HG02571 (cell line): ENCODE measurements around the gene BMS1.
"Not testable (repeated sequence)": the region's sequence is repeated elsewhere in the genome, so short reads cannot be mapped to it uniquely, and the experiment has no call there.

Experiments used
- ATAC-seq: cut with Tn5 transposase; IDR thresholded peaks from one replicate; pipeline ENCODE4 v1.9.1; 2021; ENCODE audit warnings: mild to moderate bottlenecking, moderate library complexity; ENCODE audit not compliant: unreplicated experiment

BMS1 gene

GRCh38 chr10:42782446-42783180 lies at the start of gene BMS1:
BMS1 (plus strand) TSS chr10:42782795; CDS start chr10:42784395, 1,600 bp downstream.
- peak; percentile 97 for ATAC-seq

- ATAC-seq = no peak
Measured at GRCh38 chr10:42734536-42734935, 48.1 kb upstream of the BMS1 start.

- ATAC-seq = no peak
Measured at GRCh38 chr10:42738679-42739078, 43.9 kb upstream of the BMS1 start.

GRCh38 chr10:42741536-42741935 lies 41.1 kb upstream of the BMS1 start:
- ATAC-seq = not testable (repeated sequence)

GRCh38 chr10:42743697-42744096 lies 38.9 kb upstream of the BMS1 start:
- no peak for ATAC-seq

- no peak for ATAC-seq
Measured at GRCh38 chr10:42744134-42744701, 38.4 kb upstream of the BMS1 start.

GRCh38 chr10:42753126-42753506 lies 29.5 kb upstream of the BMS1 start:
- ATAC-seq = no peak

- no peak for ATAC-seq
Measured at GRCh38 chr10:42753507-42754154, 29.0 kb upstream of the BMS1 start.

GRCh38 chr10:42754155-42755027 lies 28.2 kb upstream of the BMS1 start:
- no peak for ATAC-seq

- ATAC-seq = no peak
Measured at GRCh38 chr10:42755028-42755451, 27.6 kb upstream of the BMS1 start.

GRCh38 chr10:42755556-42756093 lies 27.0 kb upstream of the BMS1 start:
- ATAC-seq = no peak

GRCh38 chr10:42767906-42768305 lies 14.7 kb upstream of the BMS1 start:
- ATAC-seq = no peak

GRCh38 chr10:42768581-42769152 lies 13.9 kb upstream of the BMS1 start:
- no peak for ATAC-seq

- ATAC-seq = no peak
Measured at GRCh38 chr10:42769173-42769572, 13.4 kb upstream of the BMS1 start.

- no peak for ATAC-seq
Measured at GRCh38 chr10:42769673-42770072, 12.9 kb upstream of the BMS1 start.

- ATAC-seq = no peak
Measured at GRCh38 chr10:42776681-42777080, 5.9 kb upstream of the BMS1 start.

GRCh38 chr10:42780456-42780855 lies 2.1 kb upstream of the BMS1 start:
- ATAC-seq = no peak

- ATAC-seq = peak; percentile 0
Measured at GRCh38 chr10:42781893-42782445, 626 bp upstream of the BMS1 start.

- no peak for ATAC-seq
Measured at GRCh38 chr10:42783181-42783549, 570 bp downstream of the BMS1 start.

- no peak for ATAC-seq
Measured at GRCh38 chr10:42785759-42786158, 3.2 kb downstream of the BMS1 start.
